Inferior parietal cortex (tissue), 1 donor: ENCODE data around the gene ARHGAP26.
A peak's percentile ranks its signal among the peaks of the same experiment; 100 is the strongest.

ENCODE experiments used
- DNase-seq: peaks from one replicate; pipeline ENCODE4 v3.0.0-alpha.2; 2016; ENCODE audit errors: extremely low spot score

The ARHGAP26 gene

GRCh38 chr5:143205386-143205785 is 435.2 kb downstream of the ARHGAP26 start:
- DNase-seq = no peak

- DNase-seq = no peak
Measured at GRCh38 chr5:143205883-143206195, 435.7 kb downstream of the ARHGAP26 start.

- no peak for DNase-seq
Measured at GRCh38 chr5:143206196-143207053, 436.2 kb downstream of the ARHGAP26 start.

- no peak for DNase-seq
Measured at GRCh38 chr5:143207058-143207457, 436.9 kb downstream of the ARHGAP26 start.

GRCh38 chr5:143207563-143208364 is 437.6 kb downstream of the ARHGAP26 start:
- peak; percentile 44 for DNase-seq

GRCh38 chr5:143208365-143208641 is 438.1 kb downstream of the ARHGAP26 start:
- DNase-seq = no peak

GRCh38 chr5:143208781-143209510 is 438.8 kb downstream of the ARHGAP26 start:
- no peak for DNase-seq

GRCh38 chr5:143209881-143210395 is 439.8 kb downstream of the ARHGAP26 start:
- DNase-seq = no peak

GRCh38 chr5:143210576-143210975 is 440.4 kb downstream of the ARHGAP26 start:
- no peak for DNase-seq

GRCh38 chr5:143212261-143212660 is 442.1 kb downstream of the ARHGAP26 start:
- no peak for DNase-seq

- no peak for DNase-seq
Measured at GRCh38 chr5:143213231-143213850, 443.2 kb downstream of the ARHGAP26 start.

- DNase-seq = no peak
Measured at GRCh38 chr5:143213851-143214363, 443.7 kb downstream of the ARHGAP26 start.

GRCh38 chr5:143214458-143214857 is 444.3 kb downstream of the ARHGAP26 start:
- DNase-seq = no peak

GRCh38 chr5:143214890-143215289 is 444.7 kb downstream of the ARHGAP26 start:
- DNase-seq = no peak

GRCh38 chr5:143215690-143216089 is 445.5 kb downstream of the ARHGAP26 start:
- no peak for DNase-seq

- DNase-seq = no peak
Measured at GRCh38 chr5:143216211-143216610, 446.0 kb downstream of the ARHGAP26 start.

- no peak for DNase-seq
Measured at GRCh38 chr5:143217065-143217803, 447.1 kb downstream of the ARHGAP26 start.

- DNase-seq = no peak
Measured at GRCh38 chr5:143217804-143218160, 447.6 kb downstream of the ARHGAP26 start.

- DNase-seq = no peak
Measured at GRCh38 chr5:143218517-143219170, 448.5 kb downstream of the ARHGAP26 start.

GRCh38 chr5:143219696-143220095 is 449.5 kb downstream of the ARHGAP26 start:
- no peak for DNase-seq
